ENCODE results near the gene BCL2.

DNA sequence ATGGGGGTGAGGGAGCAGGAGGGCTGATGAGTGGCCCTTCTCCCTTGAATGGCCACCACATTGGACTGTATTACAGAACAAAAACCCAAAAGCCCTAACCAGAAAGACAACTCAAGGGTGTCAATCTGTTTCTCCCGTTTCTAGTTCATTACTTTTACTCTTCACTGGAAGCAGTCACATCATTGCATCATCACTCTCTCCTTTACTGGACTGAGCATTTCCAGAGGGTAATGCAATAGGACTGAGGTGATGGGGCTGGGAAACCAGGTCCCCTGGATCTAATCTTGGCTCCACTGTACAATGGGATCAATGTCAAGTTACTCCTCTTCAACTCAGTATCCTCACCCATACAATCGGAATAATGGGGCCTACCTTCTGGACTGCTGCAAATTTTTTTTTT is 56.1 kb downstream of the BCL2 start:
- TF ChIP-seq POLR2A (IDR thresholded peaks at IDR 0.05; ENCODE audit: borderline replicate concordance, extremely low read depth, insufficient read depth, insufficient read length) = no peak
- TF ChIP-seq JUND (IDR thresholded peaks at IDR 0.05) = no peak
- TF ChIP-seq POLR2AphosphoS5 (IDR thresholded peaks at IDR 0.05; ENCODE audit: low read depth, low read length) = no peak
- TF ChIP-seq, protein P1, sequence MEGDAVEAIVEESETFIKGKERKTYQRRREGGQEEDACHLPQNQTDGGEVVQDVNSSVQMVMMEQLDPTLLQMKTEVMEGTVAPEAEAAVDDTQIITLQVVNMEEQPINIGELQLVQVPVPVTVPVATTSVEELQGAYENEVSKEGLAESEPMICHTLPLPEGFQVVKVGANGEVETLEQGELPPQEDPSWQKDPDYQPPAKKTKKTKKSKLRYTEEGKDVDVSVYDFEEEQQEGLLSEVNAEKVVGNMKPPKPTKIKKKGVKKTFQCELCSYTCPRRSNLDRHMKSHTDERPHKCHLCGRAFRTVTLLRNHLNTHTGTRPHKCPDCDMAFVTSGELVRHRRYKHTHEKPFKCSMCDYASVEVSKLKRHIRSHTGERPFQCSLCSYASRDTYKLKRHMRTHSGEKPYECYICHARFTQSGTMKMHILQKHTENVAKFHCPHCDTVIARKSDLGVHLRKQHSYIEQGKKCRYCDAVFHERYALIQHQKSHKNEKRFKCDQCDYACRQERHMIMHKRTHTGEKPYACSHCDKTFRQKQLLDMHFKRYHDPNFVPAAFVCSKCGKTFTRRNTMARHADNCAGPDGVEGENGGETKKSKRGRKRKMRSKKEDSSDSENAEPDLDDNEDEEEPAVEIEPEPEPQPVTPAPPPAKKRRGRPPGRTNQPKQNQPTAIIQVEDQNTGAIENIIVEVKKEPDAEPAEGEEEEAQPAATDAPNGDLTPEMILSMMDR (IDR thresholded peaks at IDR 0.05 in 2 of 3, conservative IDR thresholded peaks at IDR 0.05 in 1 of 3; ENCODE audit: borderline replicate concordance in 1 of 3, insufficient read depth in 1 of 3, low read depth in 2 of 3, low read length in 2 of 3) = no peak
- no peak for TF ChIP-seq ATF3 (IDR thresholded peaks at IDR 0.05)
- TF ChIP-seq EZH2phosphoT487 (IDR thresholded peaks at IDR 0.05; ENCODE audit: borderline replicate concordance) = no peak
- TF ChIP-seq MAX (IDR thresholded peaks at IDR 0.05) = no peak
- TF ChIP-seq REST (IDR thresholded peaks at IDR 0.05; ENCODE audit: low read depth) = no peak
- no peak for TF ChIP-seq CEBPB (IDR thresholded peaks at IDR 0.05; ENCODE audit: low read depth)
- TF ChIP-seq EZH2 (IDR thresholded peaks at IDR 0.05) = no peak
- TF ChIP-seq SIN3A (IDR thresholded peaks at IDR 0.05; ENCODE audit: low read depth) = no peak
- TF ChIP-seq ELF1 (IDR thresholded peaks at IDR 0.05; ENCODE audit: borderline replicate concordance, low read depth) = no peak
- no peak for TF ChIP-seq YY1 (IDR thresholded peaks at IDR 0.05; ENCODE audit: extremely low read depth, insufficient replicate concordance, low read depth, low read length)
